Mesodermal cell (in vitro differentiated cells): ENCODE measurements around the gene NR3C2.

Source experiments
- H3K27ac ChIP-seq: 2 replicates; pipeline ENCODE4 v1.7.0; 2013; ENCODE audit warnings: mild to moderate bottlenecking, low read depth, low read length, moderate library complexity; ENCODE audit not compliant: severe bottlenecking
- H3K36me3 ChIP-seq: 2 replicates; pipeline ENCODE4 v1.7.1; 2013; ENCODE audit warnings: mild to moderate bottlenecking, low read length, moderate library complexity; ENCODE audit not compliant: control insufficient read depth, insufficient read depth
- H3K4me1 ChIP-seq: one replicate; pipeline ENCODE4 v1.7.1; 2013; ENCODE audit warnings: mild to moderate bottlenecking, low read length; ENCODE audit not compliant: insufficient read depth, control insufficient read depth, poor library complexity, severe bottlenecking
- H3K4me3 ChIP-seq: 2 replicates; pipeline ENCODE4 v1.7.0; 2013; ENCODE audit warnings: low read length, control low read depth, mild to moderate bottlenecking; ENCODE audit not compliant: insufficient read depth, poor library complexity, severe bottlenecking; ENCODE audit errors: extremely low read depth
- H3K9me3 ChIP-seq: 2 replicates; pipeline ENCODE4 v1.7.1; 2013; ENCODE audit warnings: mild to moderate bottlenecking, low read length, moderate library complexity; ENCODE audit not compliant: control insufficient read depth
- WGBS, 2 experiments: methylation state at CpG; one replicate each; pipeline ENCODE4 v1.1.5; 2013; ENCODE audit warnings: missing lambda C conversion rate in 2 of 2; ENCODE audit not compliant: insufficient coverage in 2 of 2; 5-methylcytosine and 5-hydroxymethylcytosine counted together

NR3C2 gene

GRCh38 chr4:148081745-148082144, 360.5 kb downstream of the NR3C2 start:
- no peaks in the 10 kb centered on the region for H3K4me1 ChIP-seq
- H3K4me3 ChIP-seq: no peak overlapping the region
- no peak overlapping the region for H3K27ac ChIP-seq
- WGBS, 2 experiments: 88 to 93% methylated on average over 2 to 3 of the region's 3 CpGs
- peaks cover 4% of the 10 kb centered on the region for H3K36me3 ChIP-seq
- H3K9me3 ChIP-seq: no peaks in the 10 kb centered on the region

- no peak overlapping the region for H3K4me3 ChIP-seq
- H3K27ac ChIP-seq: no peak overlapping the region
- 93 to 97% methylated on average over 12 of the region's 12 CpGs for WGBS, 2 experiments
- H3K4me1 ChIP-seq: no peaks in the 10 kb centered on the region
- H3K9me3 ChIP-seq: no peaks in the 10 kb centered on the region
- peaks cover 5% of the 10 kb centered on the region for H3K36me3 ChIP-seq
Measured at GRCh38 chr4:148081267-148081666, 360.9 kb downstream of the NR3C2 start.

DNA sequence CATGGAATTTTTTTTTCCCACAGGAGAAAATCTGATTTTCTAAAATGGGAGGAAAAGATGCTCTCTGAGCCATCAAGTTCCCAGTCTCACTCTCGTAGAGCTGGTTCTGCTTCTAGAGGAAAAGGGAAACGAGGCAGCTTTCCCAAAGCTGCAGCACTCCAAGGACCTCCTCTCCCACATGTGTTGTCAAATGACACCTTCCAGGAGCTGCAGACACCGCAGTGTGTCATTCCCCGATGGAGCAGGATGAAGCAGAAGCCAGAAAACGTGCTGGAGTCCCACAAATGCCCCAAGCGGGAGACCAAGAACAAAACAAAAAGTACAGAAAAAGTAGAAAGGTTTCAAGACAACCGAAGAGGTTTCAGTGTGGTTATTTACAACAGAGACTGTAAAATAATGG, 362.3 kb downstream of the NR3C2 start:
- H3K36me3 ChIP-seq: peaks cover 8% of the 10 kb centered on the region
- H3K9me3 ChIP-seq: no peaks in the 10 kb centered on the region
- H3K27ac ChIP-seq: no peak overlapping the region
- no peak overlapping the region for H3K4me3 ChIP-seq
- H3K4me1 ChIP-seq: no peaks in the 10 kb centered on the region
- WGBS, 2 experiments: 77 to 95% methylated on average over 4 to 5 of the region's 7 CpGs

GRCh38 chr4:148078061-148078460, 364.2 kb downstream of the NR3C2 start:
- 93% methylated on average over 2 of the region's 2 CpGs; no CpG with 5 or more reads in 1 of the 2 experiments for WGBS, 2 experiments
- no peak overlapping the region for H3K27ac ChIP-seq
- no peaks in the 10 kb centered on the region for H3K4me1 ChIP-seq
- H3K4me3 ChIP-seq: no peak overlapping the region
- H3K36me3 ChIP-seq: peaks cover 26% of the 10 kb centered on the region
- peaks cover 11% of the 10 kb centered on the region for H3K9me3 ChIP-seq

GRCh38 chr4:148077581-148077980, 364.6 kb downstream of the NR3C2 start:
- Histone ChIP-seq H3K4me1 (no peaks in the 10 kb centered on the region), H3K36me3 (peaks cover 31% of the 10 kb centered on the region), H3K4me3 (no peak overlapping the region), H3K27ac (no peak overlapping the region), H3K9me3 (peaks cover 11% of the 10 kb centered on the region)
- WGBS, 2 experiments: no CpG with 5 or more reads among the region's 1 CpG

DNA sequence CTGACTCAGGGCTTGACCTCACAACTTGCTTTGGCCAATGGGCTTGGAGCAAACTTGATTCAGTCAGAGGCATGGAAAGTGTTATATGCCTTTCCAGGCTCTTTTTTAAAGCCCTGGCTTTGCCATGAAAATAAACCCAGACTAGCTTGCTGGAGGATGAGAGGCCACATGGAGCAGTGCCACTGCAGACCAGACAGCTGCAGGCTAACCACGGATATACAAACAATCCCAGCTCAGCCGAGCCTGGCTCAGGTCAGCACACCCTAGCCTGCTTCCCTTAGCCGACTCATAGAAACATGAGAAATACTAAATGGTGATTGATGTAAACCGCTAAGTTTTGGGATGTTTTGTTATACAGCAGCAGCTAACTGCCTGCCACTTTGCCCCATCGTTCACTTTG, 365.2 kb downstream of the NR3C2 start:
- WGBS, 2 experiments: 90 to 96% methylated on average over 3 to 5 of the region's 5 CpGs
- Histone ChIP-seq H3K27ac (no peak overlapping the region), H3K4me3 (no peak overlapping the region), H3K36me3 (peaks cover 34% of the 10 kb centered on the region), H3K9me3 (peaks cover 11% of the 10 kb centered on the region), H3K4me1 (no peaks in the 10 kb centered on the region)

DNA sequence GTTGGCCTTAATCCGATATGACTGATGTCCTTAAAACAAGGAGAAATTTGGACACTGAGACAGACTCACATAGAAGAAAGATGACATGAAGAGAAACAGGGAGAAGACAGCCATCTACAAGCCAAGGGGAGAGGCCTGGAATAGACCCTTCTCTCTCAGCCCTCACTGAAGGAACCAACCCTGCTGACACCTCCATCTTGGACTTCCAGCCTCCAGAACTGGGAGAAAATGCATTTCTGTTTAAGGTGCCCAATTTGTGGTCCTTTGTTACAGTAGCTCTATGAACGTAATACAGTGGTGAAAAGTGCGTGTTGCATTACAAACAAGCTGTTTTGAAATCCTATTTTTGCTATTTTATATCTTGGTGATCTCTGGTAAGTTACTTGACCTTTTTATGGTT, 366.8 kb downstream of the NR3C2 start:
- Histone ChIP-seq H3K27ac (no peak overlapping the region), H3K36me3 (peaks cover 36% of the 10 kb centered on the region), H3K4me3 (no peak overlapping the region), H3K4me1 (no peaks in the 10 kb centered on the region), H3K9me3 (peaks cover 11% of the 10 kb centered on the region)
- 93 to 100% methylated on average over 2 to 3 of the region's 3 CpGs for WGBS, 2 experiments

GRCh38 chr4:148074462-148074861, 367.8 kb downstream of the NR3C2 start:
- H3K4me1 ChIP-seq: no peaks in the 10 kb centered on the region
- no peak overlapping the region for H3K4me3 ChIP-seq
- H3K36me3 ChIP-seq: peaks cover 33% of the 10 kb centered on the region
- peaks cover 11% of the 10 kb centered on the region for H3K9me3 ChIP-seq
- WGBS, 2 experiments: 90 to 95% methylated on average over 2 to 3 of the region's 5 CpGs
- H3K27ac ChIP-seq: no peak overlapping the region

GRCh38 chr4:148073349-148073748, 368.9 kb downstream of the NR3C2 start:
- WGBS, 2 experiments: 95 to 98% methylated on average over 5 of the region's 6 CpGs
- Histone ChIP-seq H3K4me1 (no peaks in the 10 kb centered on the region), H3K36me3 (peaks cover 32% of the 10 kb centered on the region), H3K9me3 (peaks cover 11% of the 10 kb centered on the region), H3K4me3 (no peak overlapping the region), H3K27ac (no peak overlapping the region)

DNA sequence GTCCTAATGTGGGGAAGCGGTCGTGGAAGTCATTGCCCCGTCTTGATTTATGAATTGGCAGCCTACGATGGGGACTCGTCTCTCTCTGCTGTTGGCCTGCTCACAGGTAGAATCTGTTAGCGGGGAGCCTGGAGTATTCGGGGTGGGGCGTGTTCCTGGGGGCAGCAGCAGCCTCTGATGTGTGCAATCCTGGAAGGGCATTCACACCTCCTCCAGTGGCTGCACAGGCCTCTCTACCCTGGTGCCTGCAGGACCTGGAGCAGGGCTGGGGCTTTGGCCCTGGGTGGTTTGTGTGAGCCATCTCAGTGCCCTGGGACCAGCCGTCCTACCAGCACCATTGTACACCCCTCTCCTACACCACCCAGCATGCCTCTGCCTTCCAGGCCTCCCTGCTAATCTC, 369.4 kb downstream of the NR3C2 start:
- no peaks in the 10 kb centered on the region for H3K4me1 ChIP-seq
- 89 to 97% methylated on average over 6 to 7 of the region's 9 CpGs for WGBS, 2 experiments

GRCh38 chr4:148071009-148071408, 371.2 kb downstream of the NR3C2 start:
- H3K4me1 ChIP-seq: no peaks in the 10 kb centered on the region
- H3K4me3 ChIP-seq: no peak overlapping the region
- WGBS, 2 experiments: 78 to 85% methylated on average over 3 of the region's 4 CpGs
- H3K9me3 ChIP-seq: peaks cover 11% of the 10 kb centered on the region
- peaks cover 34% of the 10 kb centered on the region for H3K36me3 ChIP-seq
- no peak overlapping the region for H3K27ac ChIP-seq

More for the DNA sequence above, 369.4 kb downstream of the NR3C2 start:
- no peak overlapping the region for H3K4me3 ChIP-seq
- H3K36me3 ChIP-seq: peaks cover 32% of the 10 kb centered on the region
- no peak overlapping the region for H3K27ac ChIP-seq
- peaks cover 11% of the 10 kb centered on the region for H3K9me3 ChIP-seq
